WTC11 (cell line): ENCODE data around the gene INPP4A.

Source experiments
- ATF3 ChIP-seq: sonication (generic); formaldehyde crosslinking; conservative IDR thresholded peaks from 2 replicates; pipeline ENCODE4 v1.8.1; 2022; ENCODE audit warnings: mild to moderate bottlenecking, missing genetic modification reagents
- CREM ChIP-seq: sonication (generic); formaldehyde crosslinking; IDR thresholded peaks from 2 replicates; pipeline ENCODE4 v1.8.1; 2022; ENCODE audit warnings: mild to moderate bottlenecking, missing genetic modification reagents, moderate library complexity
- ELF4 ChIP-seq: sonication (generic); formaldehyde crosslinking; IDR thresholded peaks from 2 replicates; pipeline ENCODE4 v1.8.1; 2022; ENCODE audit warnings: low read depth, mild to moderate bottlenecking, moderate library complexity, missing genetic modification reagents
- GRHL2 ChIP-seq: fragments of 250-450 bp; sonication (Bioruptor Pico); IDR thresholded peaks from 2 replicates; pipeline ENCODE4 v1.8.0; 2022; ENCODE audit warnings: mild to moderate bottlenecking, moderate library complexity; ENCODE audit not compliant: insufficient replicate concordance, severe bottlenecking
- TCF7 ChIP-seq: sonication (generic); formaldehyde crosslinking; IDR thresholded peaks from 2 replicates; pipeline ENCODE4 v1.8.0; 2022; ENCODE audit warnings: mild to moderate bottlenecking, low read depth, missing genetic modification reagents, moderate library complexity
- TF ChIP-seq, protein P1 (sequence below): fragments of 200-600 bp; IDR thresholded peaks from 2 replicates; pipeline ENCODE4 v1.8.0; 2022; ENCODE audit warnings: antibody characterized with exemption
- TF ChIP-seq, protein P2 (sequence below): sonication (generic); formaldehyde crosslinking; IDR thresholded peaks from 2 replicates; pipeline ENCODE4 v1.8.1; 2022; ENCODE audit warnings: low read depth, mild to moderate bottlenecking, moderate library complexity, missing genetic modification reagents, borderline replicate concordance

DNA sequence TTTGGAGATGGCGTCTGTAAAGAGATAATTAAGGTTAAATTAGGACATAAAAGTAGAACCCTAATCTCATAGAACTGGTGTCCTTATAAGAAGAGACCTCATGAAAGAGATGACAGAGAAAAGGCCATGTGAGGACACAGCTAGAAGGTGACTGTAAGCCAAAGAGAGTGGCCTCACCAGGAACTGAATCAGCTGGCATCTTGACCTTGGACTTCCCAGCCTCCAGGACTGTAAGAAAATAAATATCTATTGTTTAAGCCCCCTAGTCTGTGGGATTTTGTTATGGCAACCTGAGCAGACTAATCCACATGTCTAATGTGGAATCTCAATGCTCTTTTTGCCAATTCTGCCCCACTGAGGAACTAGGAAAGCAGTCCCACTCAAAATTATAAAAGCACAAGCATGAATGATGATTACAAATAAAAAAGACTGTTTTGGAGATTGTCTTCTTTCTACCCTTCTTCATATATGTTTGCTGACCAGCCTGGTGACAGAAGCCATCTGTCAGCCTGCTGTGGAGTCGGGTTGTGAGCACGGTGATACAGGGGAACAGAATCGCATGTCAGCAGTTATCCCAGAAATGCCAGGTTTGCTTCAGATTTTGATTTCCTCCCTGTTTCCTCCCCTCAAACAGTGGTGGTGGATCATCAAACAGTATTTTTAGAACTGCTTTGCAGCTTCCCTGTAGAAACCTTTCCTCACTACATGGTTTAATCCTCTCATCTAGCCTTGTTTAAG, 54.2 kb downstream of the INPP4A start:
- TF ChIP-seq, protein P1, sequence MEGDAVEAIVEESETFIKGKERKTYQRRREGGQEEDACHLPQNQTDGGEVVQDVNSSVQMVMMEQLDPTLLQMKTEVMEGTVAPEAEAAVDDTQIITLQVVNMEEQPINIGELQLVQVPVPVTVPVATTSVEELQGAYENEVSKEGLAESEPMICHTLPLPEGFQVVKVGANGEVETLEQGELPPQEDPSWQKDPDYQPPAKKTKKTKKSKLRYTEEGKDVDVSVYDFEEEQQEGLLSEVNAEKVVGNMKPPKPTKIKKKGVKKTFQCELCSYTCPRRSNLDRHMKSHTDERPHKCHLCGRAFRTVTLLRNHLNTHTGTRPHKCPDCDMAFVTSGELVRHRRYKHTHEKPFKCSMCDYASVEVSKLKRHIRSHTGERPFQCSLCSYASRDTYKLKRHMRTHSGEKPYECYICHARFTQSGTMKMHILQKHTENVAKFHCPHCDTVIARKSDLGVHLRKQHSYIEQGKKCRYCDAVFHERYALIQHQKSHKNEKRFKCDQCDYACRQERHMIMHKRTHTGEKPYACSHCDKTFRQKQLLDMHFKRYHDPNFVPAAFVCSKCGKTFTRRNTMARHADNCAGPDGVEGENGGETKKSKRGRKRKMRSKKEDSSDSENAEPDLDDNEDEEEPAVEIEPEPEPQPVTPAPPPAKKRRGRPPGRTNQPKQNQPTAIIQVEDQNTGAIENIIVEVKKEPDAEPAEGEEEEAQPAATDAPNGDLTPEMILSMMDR = no peak
- TF ChIP-seq, protein P2, sequence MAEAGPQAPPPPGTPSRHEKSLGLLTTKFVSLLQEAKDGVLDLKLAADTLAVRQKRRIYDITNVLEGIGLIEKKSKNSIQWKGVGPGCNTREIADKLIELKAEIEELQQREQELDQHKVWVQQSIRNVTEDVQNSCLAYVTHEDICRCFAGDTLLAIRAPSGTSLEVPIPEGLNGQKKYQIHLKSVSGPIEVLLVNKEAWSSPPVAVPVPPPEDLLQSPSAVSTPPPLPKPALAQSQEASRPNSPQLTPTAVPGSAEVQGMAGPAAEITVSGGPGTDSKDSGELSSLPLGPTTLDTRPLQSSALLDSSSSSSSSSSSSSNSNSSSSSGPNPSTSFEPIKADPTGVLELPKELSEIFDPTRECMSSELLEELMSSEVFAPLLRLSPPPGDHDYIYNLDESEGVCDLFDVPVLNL (CRISPR knock-in tag) = no peak
- TF ChIP-seq ATF3 (CRISPR knock-in tag) = no peak
- no peak for TF ChIP-seq TCF7 (CRISPR knock-in tag)
- TF ChIP-seq ELF4 (CRISPR knock-in tag) = no peak
- no peak for TF ChIP-seq CREM (CRISPR knock-in tag)
- no peak for TF ChIP-seq GRHL2 (CRISPR knock-in tag)
